ENCODE results near the gene MRPL33.
"Not testable (repeated sequence)": the region's sequence is repeated elsewhere in the genome, so short reads cannot be mapped to it uniquely, and the experiment has no call there.

Gene MRPL33

DNA sequence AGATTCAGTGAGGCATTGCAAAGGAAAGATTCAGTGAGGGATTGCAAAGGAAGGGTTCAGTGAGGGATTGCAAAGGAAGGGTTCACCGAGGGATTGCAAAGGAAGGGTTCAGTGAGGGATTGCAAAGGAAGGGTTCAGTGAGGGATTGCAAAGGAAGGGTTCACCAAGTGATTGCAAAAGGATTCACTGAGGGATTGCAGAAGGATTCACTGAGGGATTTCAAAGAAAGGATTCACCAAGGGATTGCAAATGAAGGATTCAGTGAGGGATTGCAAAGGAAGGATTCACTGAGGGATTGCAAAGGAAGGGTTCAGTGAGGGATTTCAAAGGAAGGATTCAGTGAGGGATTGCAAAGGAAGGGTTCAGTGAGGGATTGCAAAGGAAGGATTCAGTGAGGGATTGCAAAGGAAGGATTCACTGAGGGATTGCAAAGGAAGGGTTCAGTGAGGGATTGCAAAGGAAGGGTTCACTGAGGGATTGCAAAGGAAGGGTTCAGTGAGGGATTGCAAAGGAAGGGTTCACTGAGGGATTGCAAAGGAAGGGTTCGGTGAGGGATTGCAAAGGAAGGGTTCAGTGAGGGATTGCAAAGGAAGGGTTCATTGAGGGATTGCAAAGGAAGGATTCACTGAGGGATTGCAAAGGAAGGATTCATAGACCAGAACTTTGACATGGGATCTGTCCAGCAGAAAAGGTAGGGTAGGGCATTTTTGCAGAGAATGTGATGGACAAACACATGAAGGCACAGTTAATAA lies 22.5 kb upstream of the MRPL33 start:
- not testable (repeated sequence) for H3K9ac ChIP-seq (ENCODE audit: low read length); H3K27me3 ChIP-seq (ENCODE audit: control insufficient read depth, insufficient read depth, low read length); H3K4me1 ChIP-seq (ENCODE audit: control insufficient read depth, insufficient read depth, low read length); H3K4me3 ChIP-seq (ENCODE audit: low read length); H3K27ac ChIP-seq (ENCODE audit: low read depth, low read length); H3K36me3 ChIP-seq (ENCODE audit: control insufficient read depth, insufficient read depth, low read length)

DNA sequence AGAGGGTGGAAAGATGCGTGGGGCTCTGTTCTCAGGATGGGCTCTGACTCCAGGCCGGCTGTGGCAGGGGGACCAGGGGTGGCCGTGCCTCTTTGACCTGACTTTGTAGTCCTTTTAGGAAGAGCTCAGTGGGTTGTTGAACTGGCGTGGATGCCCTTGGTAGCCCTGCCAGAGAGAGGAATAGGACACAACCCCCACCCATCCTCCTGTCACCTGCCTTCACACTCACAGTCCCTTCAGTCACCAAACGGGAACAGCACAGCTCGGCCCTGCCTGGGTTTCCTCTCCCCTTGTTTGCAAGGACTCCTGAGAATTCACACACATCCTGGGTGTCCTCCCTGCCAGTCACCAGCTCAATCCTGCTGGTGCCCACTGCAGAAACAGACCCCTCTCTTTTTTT lies 20.1 kb upstream of the MRPL33 start:
- Histone ChIP-seq H3K27me3 (ENCODE audit: control insufficient read depth, insufficient read depth, low read length) (no peaks in the 10 kb centered on the region), H3K27ac (ENCODE audit: low read depth, low read length) (no peak overlapping the region), H3K9ac (ENCODE audit: low read length) (no peak overlapping the region), H3K36me3 (ENCODE audit: control insufficient read depth, insufficient read depth, low read length) (no peaks in the 10 kb centered on the region), H3K4me3 (ENCODE audit: low read length) (no peak overlapping the region), H3K4me1 (ENCODE audit: control insufficient read depth, insufficient read depth, low read length) (no peaks in the 10 kb centered on the region)

GRCh38 chr2:27752551-27753237 lies 18.8 kb upstream of the MRPL33 start:
- Histone ChIP-seq H3K27me3 (ENCODE audit: control insufficient read depth, insufficient read depth, low read length) (no peaks in the 10 kb centered on the region), H3K4me1 (ENCODE audit: control insufficient read depth, insufficient read depth, low read length) (no peaks in the 10 kb centered on the region), H3K36me3 (ENCODE audit: control insufficient read depth, insufficient read depth, low read length) (no peaks in the 10 kb centered on the region), H3K9ac (ENCODE audit: low read length) (no peak overlapping the region), H3K4me3 (ENCODE audit: low read length) (no peak overlapping the region), H3K27ac (ENCODE audit: low read depth, low read length) (no peak overlapping the region)

- Histone ChIP-seq H3K4me3 (ENCODE audit: low read length) (no peak overlapping the region), H3K4me1 (ENCODE audit: control insufficient read depth, insufficient read depth, low read length) (no peaks in the 10 kb centered on the region), H3K36me3 (ENCODE audit: control insufficient read depth, insufficient read depth, low read length) (no peaks in the 10 kb centered on the region), H3K9ac (ENCODE audit: low read length) (no peak overlapping the region), H3K27ac (ENCODE audit: low read depth, low read length) (no peak overlapping the region), H3K27me3 (ENCODE audit: control insufficient read depth, insufficient read depth, low read length) (no peaks in the 10 kb centered on the region)
Measured at GRCh38 chr2:27754138-27754588, 17.4 kb upstream of the MRPL33 start.

GRCh38 chr2:27754831-27755230 lies 16.7 kb upstream of the MRPL33 start:
- H3K4me1 ChIP-seq (ENCODE audit: control insufficient read depth, insufficient read depth, low read length), result no peaks in the 10 kb centered on the region

DNA sequence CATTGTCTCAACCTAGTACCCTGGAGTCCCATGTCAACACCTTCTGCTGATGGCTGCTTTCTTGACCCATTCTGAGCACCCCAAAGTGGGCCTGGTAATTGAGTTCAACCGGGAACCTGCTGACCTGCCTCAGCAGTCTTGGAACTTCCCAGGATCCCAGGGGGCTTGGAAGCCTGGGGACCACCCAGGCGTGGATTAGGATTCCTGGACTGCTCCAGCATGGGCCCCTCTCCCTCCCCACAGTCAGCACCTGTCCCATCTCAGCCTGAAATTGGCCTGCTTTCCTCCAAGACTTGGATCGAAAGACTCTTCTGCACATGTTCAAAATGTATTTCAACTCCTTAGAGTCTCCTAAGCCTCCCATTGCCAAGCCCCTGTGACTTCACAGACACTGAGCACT lies 15.4 kb upstream of the MRPL33 start:
- no peak overlapping the region for H3K27ac ChIP-seq (ENCODE audit: low read depth, low read length)

More at GRCh38 chr2:27754831-27755230, 16.7 kb upstream of the MRPL33 start:
- H3K9ac ChIP-seq (ENCODE audit: low read length), result no peak overlapping the region
- no peak overlapping the region for H3K27ac ChIP-seq (ENCODE audit: low read depth, low read length)
- no peak overlapping the region for H3K4me3 ChIP-seq (ENCODE audit: low read length)
- no peaks in the 10 kb centered on the region for H3K27me3 ChIP-seq (ENCODE audit: control insufficient read depth, insufficient read depth, low read length)
- no peaks in the 10 kb centered on the region for H3K36me3 ChIP-seq (ENCODE audit: control insufficient read depth, insufficient read depth, low read length)

DNA sequence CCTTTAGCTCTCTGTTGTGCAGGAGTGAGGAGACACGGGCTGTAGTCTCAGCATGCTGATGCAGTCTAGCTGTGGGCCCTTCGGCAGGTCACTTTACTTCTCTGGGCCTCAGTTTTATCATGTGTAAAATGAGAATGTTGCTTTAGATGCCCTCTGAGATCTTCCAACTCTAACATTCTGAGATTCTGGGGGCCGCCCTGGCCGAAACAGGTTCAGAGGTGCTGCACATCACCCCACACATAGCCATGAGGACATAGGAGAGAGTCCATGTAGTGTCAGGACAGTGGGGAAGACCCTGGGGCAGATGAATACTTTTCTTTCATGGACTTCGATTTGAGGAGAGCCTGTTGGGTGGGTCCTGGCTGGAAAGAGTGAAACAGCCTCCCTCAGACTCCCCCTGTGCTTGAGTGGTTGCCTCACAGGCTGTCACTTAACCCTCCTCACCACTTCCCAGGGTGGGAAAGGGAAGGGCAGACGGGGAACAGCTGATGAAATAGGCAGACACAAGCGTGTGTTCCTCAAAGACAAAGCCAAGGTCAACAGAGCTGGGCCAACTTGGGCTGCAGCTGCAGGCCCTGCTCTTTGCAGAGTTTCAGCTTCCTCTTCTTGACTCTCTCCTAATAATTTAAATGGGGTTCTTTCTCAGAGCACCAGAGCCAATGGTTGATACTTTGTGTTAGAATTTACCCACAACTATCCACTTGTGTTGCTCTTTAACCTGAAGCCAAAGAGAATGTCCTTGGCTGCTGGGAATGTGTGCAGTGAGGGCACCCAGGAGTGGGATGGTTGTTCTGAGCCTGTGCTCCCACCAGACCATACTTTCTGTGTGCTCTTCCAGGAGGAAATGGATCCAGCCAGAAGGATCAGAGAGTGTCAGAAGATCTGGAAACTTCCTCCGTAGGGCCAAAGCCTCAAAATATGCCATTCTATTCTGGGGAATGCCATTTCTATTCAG lies 14.7 kb upstream of the MRPL33 start:
- Histone ChIP-seq H3K4me3 (ENCODE audit: low read length) (no peak overlapping the region), H3K27ac (ENCODE audit: low read depth, low read length) (no peak overlapping the region), H3K36me3 (ENCODE audit: control insufficient read depth, insufficient read depth, low read length) (no peaks in the 10 kb centered on the region), H3K4me1 (ENCODE audit: control insufficient read depth, insufficient read depth, low read length) (no peaks in the 10 kb centered on the region), H3K27me3 (ENCODE audit: control insufficient read depth, insufficient read depth, low read length) (no peaks in the 10 kb centered on the region), H3K9ac (ENCODE audit: low read length) (no peak overlapping the region)

More for the DNA sequence above, 15.4 kb upstream of the MRPL33 start:
- Histone ChIP-seq H3K4me3 (ENCODE audit: low read length) (no peak overlapping the region), H3K9ac (ENCODE audit: low read length) (no peak overlapping the region), H3K36me3 (ENCODE audit: control insufficient read depth, insufficient read depth, low read length) (no peaks in the 10 kb centered on the region), H3K4me1 (ENCODE audit: control insufficient read depth, insufficient read depth, low read length) (no peaks in the 10 kb centered on the region), H3K27me3 (ENCODE audit: control insufficient read depth, insufficient read depth, low read length) (no peaks in the 10 kb centered on the region)

- H3K4me1 ChIP-seq (ENCODE audit: control insufficient read depth, insufficient read depth, low read length), result no peaks in the 10 kb centered on the region
- H3K27ac ChIP-seq (ENCODE audit: low read depth, low read length), result no peak overlapping the region
- no peaks in the 10 kb centered on the region for H3K27me3 ChIP-seq (ENCODE audit: control insufficient read depth, insufficient read depth, low read length)
- no peaks in the 10 kb centered on the region for H3K36me3 ChIP-seq (ENCODE audit: control insufficient read depth, insufficient read depth, low read length)
- no peak overlapping the region for H3K4me3 ChIP-seq (ENCODE audit: low read length)
- no peak overlapping the region for H3K9ac ChIP-seq (ENCODE audit: low read length)
Measured at GRCh38 chr2:27762951-27763906, 8.3 kb upstream of the MRPL33 start.

DNA sequence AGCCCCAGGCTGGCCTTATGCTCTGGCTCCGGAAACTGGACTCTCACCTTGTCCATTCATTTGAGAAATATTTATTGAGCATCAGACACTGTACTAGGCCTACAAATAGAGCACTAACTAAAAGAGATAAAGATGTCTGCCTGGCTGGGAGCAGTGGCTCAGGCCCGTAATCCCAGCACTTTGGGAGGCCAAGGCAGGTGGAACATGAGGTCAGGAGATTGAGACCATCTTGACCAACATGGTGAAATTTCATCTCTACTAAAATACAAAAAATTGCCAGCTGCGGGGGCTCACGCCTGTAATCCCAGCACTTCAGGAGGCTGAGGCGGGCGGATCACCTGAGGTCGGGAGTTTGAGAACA lies 7.6 kb upstream of the MRPL33 start:
- no peak overlapping the region for H3K4me3 ChIP-seq (ENCODE audit: low read length)
- H3K27me3 ChIP-seq (ENCODE audit: control insufficient read depth, insufficient read depth, low read length), result no peaks in the 10 kb centered on the region
- H3K36me3 ChIP-seq (ENCODE audit: control insufficient read depth, insufficient read depth, low read length), result no peaks in the 10 kb centered on the region
- H3K27ac ChIP-seq (ENCODE audit: low read depth, low read length), result no peak overlapping the region
- H3K9ac ChIP-seq (ENCODE audit: low read length), result no peak overlapping the region
- no peaks in the 10 kb centered on the region for H3K4me1 ChIP-seq (ENCODE audit: control insufficient read depth, insufficient read depth, low read length)

GRCh38 chr2:27764526-27764925 lies 7.0 kb upstream of the MRPL33 start:
- not testable (repeated sequence) for H3K27me3 ChIP-seq (ENCODE audit: control insufficient read depth, insufficient read depth, low read length); H3K9ac ChIP-seq (ENCODE audit: low read length); H3K36me3 ChIP-seq (ENCODE audit: control insufficient read depth, insufficient read depth, low read length); H3K4me1 ChIP-seq (ENCODE audit: control insufficient read depth, insufficient read depth, low read length); H3K4me3 ChIP-seq (ENCODE audit: low read length); H3K27ac ChIP-seq (ENCODE audit: low read depth, low read length)

- Histone ChIP-seq H3K36me3 (ENCODE audit: control insufficient read depth, insufficient read depth, low read length) (no peaks in the 10 kb centered on the region), H3K4me1 (ENCODE audit: control insufficient read depth, insufficient read depth, low read length) (no peaks in the 10 kb centered on the region), H3K9ac (ENCODE audit: low read length) (no peak overlapping the region), H3K4me3 (ENCODE audit: low read length) (peak overlapping the region; percentile 56), H3K27me3 (ENCODE audit: control insufficient read depth, insufficient read depth, low read length) (no peaks in the 10 kb centered on the region), H3K27ac (ENCODE audit: low read depth, low read length) (no peak overlapping the region)
Measured at GRCh38 chr2:27765621-27766286, 5.8 kb upstream of the MRPL33 start.

Data from rectal smooth muscle tissue (tissue), 1 donor.